ENCODE results near the gene ATG4C.
"Not testable (repeated sequence)": the region's sequence is repeated elsewhere in the genome, so short reads cannot be mapped to it uniquely, and the experiment has no call there.

ATG4C gene

GRCh38 chr1:62826901-62827300 is 43.0 kb downstream of the ATG4C start:
- no peaks in the 10 kb centered on the region for H3K27me3 ChIP-seq
- no peak for TF ChIP-seq CTCF (IDR thresholded peaks at IDR 0.05; ENCODE audit: low read depth, low read length)
- no peaks in the 10 kb centered on the region for H3K4me1 ChIP-seq
- no peak overlapping the region for H3K4me3 ChIP-seq (ENCODE audit: low read depth, low read length)
- no peaks in the 10 kb centered on the region for H3K36me3 ChIP-seq
- H3K9me3 ChIP-seq, result no peaks in the 10 kb centered on the region
- DNase-seq, result no peak

GRCh38 chr1:62827786-62828185 is 43.9 kb downstream of the ATG4C start:
- not testable (repeated sequence) for H3K4me1 ChIP-seq; H3K4me3 ChIP-seq (ENCODE audit: low read depth, low read length); H3K36me3 ChIP-seq; H3K9me3 ChIP-seq; H3K27me3 ChIP-seq; DNase-seq

DNA sequence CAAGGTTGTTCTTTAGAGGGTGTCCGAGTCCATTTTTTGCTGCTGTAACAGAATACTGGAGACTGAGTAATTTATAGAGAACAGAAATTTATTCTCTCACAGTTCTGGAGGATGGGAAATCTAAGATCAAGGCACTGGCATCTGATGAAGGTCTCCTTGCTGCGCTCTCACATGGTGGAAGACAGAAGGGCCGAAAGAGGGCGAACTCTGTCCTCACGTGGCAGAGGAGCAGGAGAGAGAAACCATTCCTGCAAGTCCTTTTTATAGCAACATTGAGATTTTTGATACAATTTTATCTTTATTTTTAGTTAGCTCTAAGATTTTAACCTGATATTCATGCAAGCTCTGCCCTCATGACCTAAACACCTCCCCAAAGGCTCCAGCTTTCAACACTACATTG is 48.3 kb downstream of the ATG4C start:
- DNase-seq, result no peak
- Histone ChIP-seq H3K36me3 (no peaks in the 10 kb centered on the region), H3K9me3 (no peaks in the 10 kb centered on the region), H3K4me1 (no peaks in the 10 kb centered on the region), H3K27me3 (no peaks in the 10 kb centered on the region), H3K4me3 (ENCODE audit: low read depth, low read length) (no peak overlapping the region)
- no peak for TF ChIP-seq CTCF (IDR thresholded peaks at IDR 0.05; ENCODE audit: low read depth, low read length)

GRCh38 chr1:62833529-62833928 is 49.6 kb downstream of the ATG4C start:
- TF ChIP-seq CTCF (IDR thresholded peaks at IDR 0.05; ENCODE audit: low read depth, low read length), result no peak
- Histone ChIP-seq H3K4me3 (ENCODE audit: low read depth, low read length) (no peak overlapping the region), H3K36me3 (no peaks in the 10 kb centered on the region), H3K9me3 (no peaks in the 10 kb centered on the region), H3K27me3 (no peaks in the 10 kb centered on the region), H3K4me1 (no peaks in the 10 kb centered on the region)
- no peak for DNase-seq

- no peak overlapping the region for H3K4me3 ChIP-seq (ENCODE audit: low read depth, low read length)
- no peaks in the 10 kb centered on the region for H3K9me3 ChIP-seq
- no peak for TF ChIP-seq CTCF (IDR thresholded peaks at IDR 0.05; ENCODE audit: low read depth, low read length)
- H3K4me1 ChIP-seq, result no peaks in the 10 kb centered on the region
- DNase-seq, result no peak
- no peaks in the 10 kb centered on the region for H3K36me3 ChIP-seq
- H3K27me3 ChIP-seq, result no peaks in the 10 kb centered on the region
Observed at GRCh38 chr1:62834400-62834961, 50.5 kb downstream of the ATG4C start.

- TF ChIP-seq CTCF (IDR thresholded peaks at IDR 0.05; ENCODE audit: low read depth, low read length), result no peak
- H3K36me3 ChIP-seq, result no peaks in the 10 kb centered on the region
- no peak for DNase-seq
- no peaks in the 10 kb centered on the region for H3K9me3 ChIP-seq
- no peaks in the 10 kb centered on the region for H3K4me1 ChIP-seq
- no peaks in the 10 kb centered on the region for H3K27me3 ChIP-seq
- no peak overlapping the region for H3K4me3 ChIP-seq (ENCODE audit: low read depth, low read length)
Observed at GRCh38 chr1:62836856-62837540, 53.1 kb downstream of the ATG4C start.
